Heart left ventricle (tissue), 16 donors: ENCODE results near the gene RASGEF1B. TPM values are rescaled to one million over a fixed set of nuclear protein-coding genes. Genes with fewer than 3 reads are reported as not detected.

Source experiments
- ATAC-seq, 4 donors: fragments of 200-7000 bp; cut with Tn5 transposase; one replicate each; pipeline ENCODE4 v1.9.1; 2020 to 2022; ENCODE audit warnings: moderate library complexity in 4 of 4, mild to moderate bottlenecking in 3 of 4, moderate number of reproducible peaks in 1 of 4
- DNase-seq, 5 donors: peaks; one replicate each; pipeline ENCODE4 v3.0.0-alpha.2; 2020
- H3K27ac ChIP-seq, 12 donors: fragments of 200-600 bp; sonication (generic) in 4 of 12; one replicate each; pipeline versions ENCODE4 v1.5.0 to v1.8.0; 2016 to 2022; ENCODE audit warnings: mild to moderate bottlenecking in 2 of 12
- H3K27me3 ChIP-seq, 9 donors: fragments of 200-600 bp; sonication (generic) in 2 of 9; one replicate each; pipeline versions ENCODE4 v1.5.1 to v1.8.0; 2016 to 2022; ENCODE audit warnings: mild to moderate bottlenecking in 3 of 9
- H3K36me3 ChIP-seq, 9 donors: fragments of 200-600 bp; sonication (generic) in 2 of 9; one replicate each; pipeline versions ENCODE4 v1.5.0 to v1.8.0; 2018 to 2022; ENCODE audit warnings: mild to moderate bottlenecking in 2 of 9
- H3K4me1 ChIP-seq, 12 donors: fragments of 200-600 bp; sonication (generic) in 4 of 12; one replicate each; pipeline versions ENCODE4 v1.5.0 to v1.8.0; 2016 to 2022; ENCODE audit warnings: mild to moderate bottlenecking in 3 of 12
- H3K4me3 ChIP-seq, 12 donors: fragments of 200-600 bp; sonication (generic) in 4 of 12; one replicate each; pipeline versions ENCODE4 v1.5.0 to v1.8.0; 2017 to 2022; ENCODE audit warnings: mild to moderate bottlenecking in 9 of 12, moderate library complexity in 4 of 12
- H3K9me3 ChIP-seq, 12 donors: fragments of 200-600 bp; sonication (generic) in 4 of 12; one replicate each; pipeline versions ENCODE4 v1.5.0 to v1.8.0; 2016 to 2022; ENCODE audit warnings: mild to moderate bottlenecking in 1 of 12
- CTCF ChIP-seq, 12 donors: fragments of 200-600 bp; sonication (generic) in 4 of 12; IDR thresholded peaks; one replicate each; pipeline versions ENCODE4 v1.5.0 to v1.8.0; 2018 to 2022; ENCODE audit warnings: antibody characterized with exemption in 12 of 12, mild to moderate bottlenecking in 5 of 12
- POLR2A ChIP-seq, 2 donors: fragments of 450-650 bp; IDR thresholded peaks; one replicate each; pipeline ENCODE4 v1.6.1; 2017; ENCODE audit warnings: antibody characterized with exemption in 2 of 2, mild to moderate bottlenecking in 2 of 2, moderate library complexity in 2 of 2
- WGBS, 4 donors: extraction: QIAGEN DNeasy Blood & Tissue Kit in 2 of 4; methylation state at CpG; one replicate each; pipeline versions ENCODE4 v1.1.5 to v1.1.7; 2013 to 2018; 5-methylcytosine and 5-hydroxymethylcytosine counted together
- intact Hi-C, 10 donors: fragments of 100-400 bp; cut with DNase I; formaldehyde crosslinking; loops; one replicate each; pipeline versions ENCODE4 v1.11.1 to v1.14.2; 2022
- polyA plus RNA-seq, 2 donors: library from polyadenylated mRNA; stranded (reverse); fragments of 200-250 nt; gene quantifications; one replicate each; pipeline ENCODE4 v1.2.3, GENCODE V29; 2013
- total RNA-seq, 9 donors: library from RNA; depleted of rRNA in 2 of 9; stranded (reverse); fragments of >200 nt in 2 of 9; fragmentation: NEBNext Ultra II Directional in 3 of 9; extraction: Animal tissue kit (Norgen Biotek cat#: 25700) in 3 of 9; gene quantifications; one replicate each; pipeline versions ENCODE4 v1.1.0 to v1.2.4, GENCODE V29; 2016 to 2023
- donor health status: ischemic (EF 13 %, LVEDD 7.1; RV severe dilation, severe dysfunction).
- donor health status: healthy with polysubstance abuse.
- donor health status: DM: no; HTN: yes; CAD: no.
- donor health status: DM: no; HTN: no; CAD: no.
- donor health status: ischemic (EF 25% LVEDD 6.9; RV normal size, moderate dysfunction).
- donor health status: ischemic (EF 25% LVEDD 5.7; RV mildly dilated, moderate dysfunction).
- donor health status: healthy.
- donor health status: DM: yes; HTN: yes; CAD: no.
- donor health status: ischemic (EF 35%, LVEDD 5.7; RV mildly dilated, moderate dysfunction).
- donor health status: nonischemic (EF 11% LVEDD 7.7; RV severe dilation, severe dysfunction).
- donor health status: DM: yes; HTN: yes; CAD: no.
- donor health status: PGD.
- donor health status: ischemic (EF 29% LVEDD 5.4; RV normal size, mild dysfunction).
- donor health status: nonischemic (EF 23%, LVEDD 6.1; RV moderate dilation, normal function).

Gene RASGEF1B
- total and polyA plus RNA-seq, 11 donors, result 1.5 to 11.9 (median 2.9) TPM

- no peak for ATAC-seq
- WGBS, 4 donors, result 91 to 97% (median 95%) methylated on average over 6 of the region's 6 CpGs
- TF ChIP-seq POLR2A (IDR thresholded peaks at IDR 0.05) (no peak), CTCF (IDR thresholded peaks at IDR 0.05) (no peak)
- intact Hi-C loops, result no loop called here
- Histone ChIP-seq H3K36me3 (no peaks in the 10 kb centered on the region), H3K9me3 (no peaks in the 10 kb centered on the region), H3K4me3 (no peak overlapping the region), H3K27ac (no peak overlapping the region), H3K4me1 (peaks cover 0 to 4% (median 0%) of the 10 kb centered on the region in 12 donors), H3K27me3 (no peaks in the 10 kb centered on the region)
- no peak for DNase-seq
Observed at GRCh38 chr4:81516241-81516640, 44.5 kb upstream of the RASGEF1B start.

- H3K27me3 ChIP-seq, result no peaks in the 10 kb centered on the region
- no peaks in the 10 kb centered on the region for H3K36me3 ChIP-seq
- no peak for TF ChIP-seq POLR2A (IDR thresholded peaks at IDR 0.05)
- no peak for TF ChIP-seq CTCF (IDR thresholded peaks at IDR 0.05)
- 55 to 74% (median 60%) methylated on average over 4 of the region's 4 CpGs for WGBS, 4 donors
- intact Hi-C loops, result no loop called here
- no peak overlapping the region for H3K27ac ChIP-seq
- ATAC-seq (no peak), DNase-seq (no peak)
- no peaks in the 10 kb centered on the region for H3K9me3 ChIP-seq
- H3K4me1 ChIP-seq, result peaks cover 0 to 29% (median 0%) of the 10 kb centered on the region in 12 donors
- H3K4me3 ChIP-seq, result no peak overlapping the region
Observed at GRCh38 chr4:81512757-81513501, 41.2 kb upstream of the RASGEF1B start.

- intact Hi-C loops, result no loop called here
- ATAC-seq, result no peak
- H3K9me3 ChIP-seq, result no peaks in the 10 kb centered on the region
- DNase-seq, result no peak
- H3K36me3 ChIP-seq, result no peaks in the 10 kb centered on the region
- H3K4me3 ChIP-seq, result no peak overlapping the region
- peaks cover 0 to 30% (median 0%) of the 10 kb centered on the region in 12 donors for H3K4me1 ChIP-seq
- 71 to 88% (median 74%) methylated on average over 4 of the region's 4 CpGs for WGBS, 4 donors
- H3K27me3 ChIP-seq, result no peaks in the 10 kb centered on the region
- TF ChIP-seq CTCF (IDR thresholded peaks at IDR 0.05), result no peak
- TF ChIP-seq POLR2A (IDR thresholded peaks at IDR 0.05), result no peak
- no peak overlapping the region for H3K27ac ChIP-seq
Observed at GRCh38 chr4:81512001-81512756, 40.5 kb upstream of the RASGEF1B start.

GRCh38 chr4:81510643-81511178 is 39.0 kb upstream of the RASGEF1B start:
- WGBS, 4 donors, result 82 to 92% (median 84%) methylated on average over 3 of the region's 3 CpGs
- intact Hi-C loops, result no loop called here
- Histone ChIP-seq H3K4me3 (no peak overlapping the region), H3K4me1 (peaks cover 0 to 44% (median 0%) of the 10 kb centered on the region in 12 donors), H3K27ac (no peak overlapping the region), H3K9me3 (no peaks in the 10 kb centered on the region), H3K27me3 (no peaks in the 10 kb centered on the region), H3K36me3 (no peaks in the 10 kb centered on the region)
- TF ChIP-seq POLR2A (IDR thresholded peaks at IDR 0.05), result no peak
- TF ChIP-seq CTCF (IDR thresholded peaks at IDR 0.05), result no peak
- ATAC-seq, result no peak
- DNase-seq, result no peak
